Esophagus squamous epithelium (tissue), 4 donors: ENCODE results near the gene NAV2.

Source experiments
- CTCF ChIP-seq, 6 experiments: fragments of 450-650 bp in 4 of 6; fragments of 200-600 bp in 2 of 6; sonication (generic) in 2 of 6; IDR thresholded peaks; one replicate each; pipeline ENCODE4 v1.5.1; 2016 to 2019; ENCODE audit warnings: antibody characterized with exemption in 6 of 6, mild to moderate bottlenecking in 4 of 6, moderate library complexity in 4 of 6
- POLR2A ChIP-seq, 4 donors: fragments of 450-650 bp; IDR thresholded peaks; one replicate each; pipeline ENCODE4 v1.6.1; 2017; ENCODE audit warnings: antibody characterized with exemption in 4 of 4, mild to moderate bottlenecking in 4 of 4, moderate library complexity in 3 of 4

GRCh38 chr11:19703211-19703610, 9.4 kb upstream of the NAV2 start:
- no peak for TF ChIP-seq POLR2A (IDR thresholded peaks at IDR 0.05)
- no peak for TF ChIP-seq CTCF (IDR thresholded peaks at IDR 0.05)
